GM12874 (cell line): ENCODE measurements around the gene SMARCD2.

ENCODE experiments used
- CTCF ChIP-seq: IDR thresholded peaks from 2 replicates; pipeline ENCODE4 v1.5.1; 2011; ENCODE audit warnings: low read depth, mild to moderate bottlenecking, control low read depth, low read length, moderate library complexity; ENCODE audit not compliant: insufficient read depth

Gene SMARCD2

GRCh38 chr17:63785556-63785955, 56.9 kb downstream of the SMARCD2 start:
- TF ChIP-seq CTCF: no peak

GRCh38 chr17:63783522-63783921, 59.0 kb downstream of the SMARCD2 start:
- no peak for TF ChIP-seq CTCF
